Erythroblast (primary cell): ENCODE results near the gene CCL17.

ENCODE experiments used
- DNase-seq, 2 experiments: peaks; one replicate each; lab custom pipeline; 2025; lab: John Stamatoyannopoulos, UW
- GATA1 ChIP-seq: IDR thresholded peaks from 2 replicates; pipeline ENCODE4 v1.6.1; 2011; ENCODE audit warnings: low read depth, mild to moderate bottlenecking, control low read depth, low read length, moderate library complexity
- POLR2A ChIP-seq: IDR thresholded peaks from 2 replicates; pipeline ENCODE4 v1.6.1; 2011; ENCODE audit warnings: mild to moderate bottlenecking, low read length

The CCL17 gene

GRCh38 chr16:57403965-57404817 lies at the start of gene CCL17:
Gene CCL17 (plus strand): TSS chr16:57404767. CDS start chr16:57413933, 9,166 bp downstream.
- no peak for TF ChIP-seq POLR2A
- TF ChIP-seq GATA1 = no peak
- no peak for DNase-seq

GRCh38 chr16:57355898-57356414 lies 48.6 kb upstream of the CCL17 start:
- TF ChIP-seq POLR2A = no peak
- no peak for TF ChIP-seq GATA1
- DNase-seq = no peak

- no peak for TF ChIP-seq GATA1
- no peak for TF ChIP-seq POLR2A
- DNase-seq = no peak
Measured at GRCh38 chr16:57356547-57356946, 48.0 kb upstream of the CCL17 start.

GRCh38 chr16:57357330-57358085 lies 47.1 kb upstream of the CCL17 start:
- no peak for TF ChIP-seq POLR2A
- DNase-seq = no peak

- no peak for TF ChIP-seq POLR2A
- no peak for TF ChIP-seq GATA1
- no peak for DNase-seq
Measured at GRCh38 chr16:57358086-57358420, 46.5 kb upstream of the CCL17 start.

- no peak for TF ChIP-seq GATA1
- no peak for TF ChIP-seq POLR2A
- no peak for DNase-seq
Measured at GRCh38 chr16:57358527-57359095, 46.0 kb upstream of the CCL17 start, which contains the start of gene CCL22. Gene CCL22 (plus strand): TSS chr16:57358783. CDS start chr16:57358817, 34 bp downstream.

- DNase-seq = no peak
- no peak for TF ChIP-seq POLR2A
- no peak for TF ChIP-seq GATA1
Measured at GRCh38 chr16:57360321-57360935, 44.1 kb upstream of the CCL17 start.

GRCh38 chr16:57361404-57361803 lies 43.2 kb upstream of the CCL17 start:
- TF ChIP-seq GATA1 (no peak), POLR2A (no peak)
- DNase-seq = no peak

GRCh38 chr16:57364143-57364542 lies 40.4 kb upstream of the CCL17 start:
- TF ChIP-seq POLR2A = no peak
- no peak for TF ChIP-seq GATA1
- DNase-seq = no peak

GRCh38 chr16:57366544-57367040 lies 38.0 kb upstream of the CCL17 start:
- TF ChIP-seq GATA1 (no peak), POLR2A (no peak)
- no peak for DNase-seq

GRCh38 chr16:57367116-57367752 lies 37.3 kb upstream of the CCL17 start:
- DNase-seq = no peak
- TF ChIP-seq GATA1 (no peak), POLR2A (no peak)

- no peak for TF ChIP-seq POLR2A
- TF ChIP-seq GATA1 = no peak
- no peak for DNase-seq
Measured at GRCh38 chr16:57371494-57372371, 32.8 kb upstream of the CCL17 start.
